ENCODE results near the gene ARHGAP26. TPM values are rescaled to one million over a fixed set of nuclear protein-coding genes. Genes with fewer than 3 reads are reported as not detected.

The ARHGAP26 gene
- total RNA-seq, 1 donor from 2014 or later = 20.1 TPM

GRCh38 chr5:142906863-142907671 lies 136.9 kb downstream of the ARHGAP26 start:
- Mint-ChIP-seq H3K27ac (ENCODE audit: unreplicated experiment) (peak overlapping the region; percentile 98), H3K4me3 (ENCODE audit: unreplicated experiment) (peak overlapping the region; percentile 57), H3K36me3 (ENCODE audit: unreplicated experiment) (no peaks in the 10 kb centered on the region), H3K4me1 (ENCODE audit: low read depth, unreplicated experiment) (peaks cover 26% of the 10 kb centered on the region), H3K27me3 (ENCODE audit: unreplicated experiment) (peaks cover 4% of the 10 kb centered on the region), H3K9me3 (ENCODE audit: unreplicated experiment) (peaks cover 7% of the 10 kb centered on the region)
- DNase-seq = peak; percentile 53
- TF ChIP-seq CTCF (IDR thresholded peaks at IDR 0.05; ENCODE audit: partially characterized antibody, unreplicated experiment) = no peak

- Mint-ChIP-seq H3K4me3 (ENCODE audit: unreplicated experiment) (no peak overlapping the region), H3K36me3 (ENCODE audit: unreplicated experiment) (no peaks in the 10 kb centered on the region), H3K27me3 (ENCODE audit: unreplicated experiment) (peaks cover 4% of the 10 kb centered on the region), H3K27ac (ENCODE audit: unreplicated experiment) (peak overlapping the region; percentile 90), H3K9me3 (ENCODE audit: unreplicated experiment) (peaks cover 7% of the 10 kb centered on the region), H3K4me1 (ENCODE audit: low read depth, unreplicated experiment) (peaks cover 26% of the 10 kb centered on the region)
- peak; percentile 24 for DNase-seq
- no peak for TF ChIP-seq CTCF (IDR thresholded peaks at IDR 0.05; ENCODE audit: partially characterized antibody, unreplicated experiment)
Measured at GRCh38 chr5:142908659-142909058, 138.5 kb downstream of the ARHGAP26 start.

- H3K27ac Mint-ChIP-seq (ENCODE audit: unreplicated experiment) = no peak overlapping the region
- H3K27me3 Mint-ChIP-seq (ENCODE audit: unreplicated experiment) = peaks cover 4% of the 10 kb centered on the region
- H3K4me3 Mint-ChIP-seq (ENCODE audit: unreplicated experiment) = no peak overlapping the region
- H3K4me1 Mint-ChIP-seq (ENCODE audit: low read depth, unreplicated experiment) = peaks cover 26% of the 10 kb centered on the region
- no peak for TF ChIP-seq CTCF (IDR thresholded peaks at IDR 0.05; ENCODE audit: partially characterized antibody, unreplicated experiment)
- peaks cover 8% of the 10 kb centered on the region for H3K9me3 Mint-ChIP-seq (ENCODE audit: unreplicated experiment)
- no peak for DNase-seq
- no peaks in the 10 kb centered on the region for H3K36me3 Mint-ChIP-seq (ENCODE audit: unreplicated experiment)
Measured at GRCh38 chr5:142910128-142910527, 140.0 kb downstream of the ARHGAP26 start.

GRCh38 chr5:142911170-142911569 lies 141.0 kb downstream of the ARHGAP26 start:
- no peak overlapping the region for H3K27ac Mint-ChIP-seq (ENCODE audit: unreplicated experiment)
- H3K9me3 Mint-ChIP-seq (ENCODE audit: unreplicated experiment) = peaks cover 8% of the 10 kb centered on the region
- no peak overlapping the region for H3K4me3 Mint-ChIP-seq (ENCODE audit: unreplicated experiment)
- no peak for DNase-seq
- TF ChIP-seq CTCF (IDR thresholded peaks at IDR 0.05; ENCODE audit: partially characterized antibody, unreplicated experiment) = no peak
- H3K27me3 Mint-ChIP-seq (ENCODE audit: unreplicated experiment) = peaks cover 4% of the 10 kb centered on the region
- peaks cover 25% of the 10 kb centered on the region for H3K4me1 Mint-ChIP-seq (ENCODE audit: low read depth, unreplicated experiment)
- H3K36me3 Mint-ChIP-seq (ENCODE audit: unreplicated experiment) = no peaks in the 10 kb centered on the region

GRCh38 chr5:142911775-142912174 lies 141.6 kb downstream of the ARHGAP26 start:
- Mint-ChIP-seq H3K27me3 (ENCODE audit: unreplicated experiment) (peaks cover 4% of the 10 kb centered on the region), H3K36me3 (ENCODE audit: unreplicated experiment) (no peaks in the 10 kb centered on the region), H3K9me3 (ENCODE audit: unreplicated experiment) (peaks cover 8% of the 10 kb centered on the region), H3K4me3 (ENCODE audit: unreplicated experiment) (no peak overlapping the region), H3K27ac (ENCODE audit: unreplicated experiment) (no peak overlapping the region), H3K4me1 (ENCODE audit: low read depth, unreplicated experiment) (peaks cover 21% of the 10 kb centered on the region)
- DNase-seq = no peak
- no peak for TF ChIP-seq CTCF (IDR thresholded peaks at IDR 0.05; ENCODE audit: partially characterized antibody, unreplicated experiment)

All from glutamatergic neuron (in vitro differentiated cells).